ENCODE measurements around the gene JUNB.
"Not testable (repeated sequence)": the region's sequence is repeated elsewhere in the genome, so short reads cannot be mapped to it uniquely, and the experiment has no call there.

JUNB gene

GRCh38 chr19:12789904-12790619, 1.2 kb upstream of the JUNB start:
- peak; percentile 66 for ATAC-seq
- H3K36me3 Mint-ChIP-seq (ENCODE audit: low read depth) = peaks cover 11% of the 10 kb centered on the region
- peak overlapping the region; percentile 98 for H3K27ac Mint-ChIP-seq
- no peaks in the 10 kb centered on the region for H3K9me3 Mint-ChIP-seq
- peaks cover 48% of the 10 kb centered on the region for H3K4me1 Mint-ChIP-seq
- peak overlapping the region; percentile 93 for H3K4me3 Mint-ChIP-seq
- no peaks in the 10 kb centered on the region for H3K27me3 Mint-ChIP-seq
- DNase-seq = peak; percentile 98

- H3K9me3 Mint-ChIP-seq = no peaks in the 10 kb centered on the region
- peak overlapping the region; percentile 98 for H3K27ac Mint-ChIP-seq
- ATAC-seq (no peak), DNase-seq (no peak)
- H3K4me3 Mint-ChIP-seq = peak overlapping the region; percentile 93
- H3K27me3 Mint-ChIP-seq = no peaks in the 10 kb centered on the region
- H3K36me3 Mint-ChIP-seq (ENCODE audit: low read depth) = peaks cover 11% of the 10 kb centered on the region
- peaks cover 53% of the 10 kb centered on the region for H3K4me1 Mint-ChIP-seq
Measured at GRCh38 chr19:12790628-12791344, 500 bp upstream of the JUNB start.

GRCh38 chr19:12792051-12792852, 966 bp downstream of the JUNB start:
- Mint-ChIP-seq H3K27ac (peak overlapping the region; percentile 98), H3K4me1 (peaks cover 56% of the 10 kb centered on the region), H3K36me3 (ENCODE audit: low read depth) (peaks cover 11% of the 10 kb centered on the region), H3K4me3 (peak overlapping the region; percentile 93), H3K27me3 (no peaks in the 10 kb centered on the region), H3K9me3 (no peaks in the 10 kb centered on the region)
- no peak for ATAC-seq
- DNase-seq = peak; percentile 80

- H3K36me3 Mint-ChIP-seq (ENCODE audit: low read depth) = peaks cover 11% of the 10 kb centered on the region
- peak overlapping the region; percentile 93 for H3K4me3 Mint-ChIP-seq
- no peaks in the 10 kb centered on the region for H3K27me3 Mint-ChIP-seq
- no peaks in the 10 kb centered on the region for H3K9me3 Mint-ChIP-seq
- no peak for DNase-seq
- H3K27ac Mint-ChIP-seq = peak overlapping the region; percentile 98
- H3K4me1 Mint-ChIP-seq = peaks cover 51% of the 10 kb centered on the region
- no peak for ATAC-seq
Measured at GRCh38 chr19:12792853-12793289, 1.6 kb downstream of the JUNB start.

- peaks cover 11% of the 10 kb centered on the region for H3K36me3 Mint-ChIP-seq (ENCODE audit: low read depth)
- no peaks in the 10 kb centered on the region for H3K27me3 Mint-ChIP-seq
- H3K9me3 Mint-ChIP-seq = no peaks in the 10 kb centered on the region
- peak overlapping the region; percentile 98 for H3K27ac Mint-ChIP-seq
- DNase-seq (peak; percentile 95), ATAC-seq (peak; percentile 33)
- H3K4me3 Mint-ChIP-seq = peak overlapping the region; percentile 93
- peaks cover 45% of the 10 kb centered on the region for H3K4me1 Mint-ChIP-seq
Measured at GRCh38 chr19:12793290-12794195, 2.3 kb downstream of the JUNB start.

- no peak for ATAC-seq
- no peaks in the 10 kb centered on the region for H3K27me3 Mint-ChIP-seq
- peaks cover 36% of the 10 kb centered on the region for H3K4me1 Mint-ChIP-seq
- peak overlapping the region; percentile 89 for H3K27ac Mint-ChIP-seq
- no peak for DNase-seq
- peaks cover 11% of the 10 kb centered on the region for H3K36me3 Mint-ChIP-seq (ENCODE audit: low read depth)
- peak overlapping the region; percentile 82 for H3K4me3 Mint-ChIP-seq
- H3K9me3 Mint-ChIP-seq = no peaks in the 10 kb centered on the region
Measured at GRCh38 chr19:12794196-12794941, 3.1 kb downstream of the JUNB start.

- ATAC-seq (no peak), DNase-seq (no peak)
- H3K27me3 Mint-ChIP-seq = no peaks in the 10 kb centered on the region
- peaks cover 11% of the 10 kb centered on the region for H3K36me3 Mint-ChIP-seq (ENCODE audit: low read depth)
- H3K4me3 Mint-ChIP-seq = peak overlapping the region; percentile 82
- H3K9me3 Mint-ChIP-seq = no peaks in the 10 kb centered on the region
- H3K4me1 Mint-ChIP-seq = peaks cover 36% of the 10 kb centered on the region
- H3K27ac Mint-ChIP-seq = peak overlapping the region; percentile 89
Measured at GRCh38 chr19:12794971-12795381, 3.7 kb downstream of the JUNB start.

GRCh38 chr19:12796146-12797071, 5.1 kb downstream of the JUNB start:
- Mint-ChIP-seq H3K4me3 (peak overlapping the region; percentile 68), H3K27me3 (no peaks in the 10 kb centered on the region), H3K4me1 (peaks cover 32% of the 10 kb centered on the region), H3K9me3 (no peaks in the 10 kb centered on the region), H3K27ac (peak overlapping the region; percentile 81), H3K36me3 (ENCODE audit: low read depth) (peaks cover 17% of the 10 kb centered on the region)
- ATAC-seq (no peak), DNase-seq (peak; percentile 79)

GRCh38 chr19:12797141-12797587, 5.9 kb downstream of the JUNB start:
- Mint-ChIP-seq H3K27ac (no peak overlapping the region), H3K27me3 (no peaks in the 10 kb centered on the region), H3K9me3 (no peaks in the 10 kb centered on the region), H3K4me1 (peaks cover 34% of the 10 kb centered on the region), H3K36me3 (ENCODE audit: low read depth) (peaks cover 17% of the 10 kb centered on the region), H3K4me3 (no peak overlapping the region)
- no peak for DNase-seq
- no peak for ATAC-seq

GRCh38 chr19:12797607-12798006, 6.3 kb downstream of the JUNB start:
- not testable (repeated sequence) for H3K27ac Mint-ChIP-seq, DNase-seq, H3K9me3 Mint-ChIP-seq, ATAC-seq, H3K4me3 Mint-ChIP-seq, H3K27me3 Mint-ChIP-seq
- Mint-ChIP-seq H3K36me3 (ENCODE audit: low read depth) (peaks cover 13% of the 10 kb centered on the region), H3K4me1 (peaks cover 38% of the 10 kb centered on the region)

GRCh38 chr19:12799742-12800465, 8.6 kb downstream of the JUNB start:
- H3K27ac Mint-ChIP-seq = no peak overlapping the region
- DNase-seq = no peak
- no peak for ATAC-seq
- H3K4me1 Mint-ChIP-seq = peaks cover 30% of the 10 kb centered on the region
- H3K27me3 Mint-ChIP-seq = no peaks in the 10 kb centered on the region
- no peaks in the 10 kb centered on the region for H3K9me3 Mint-ChIP-seq
- H3K4me3 Mint-ChIP-seq = peak overlapping the region; percentile 85
- peaks cover 6% of the 10 kb centered on the region for H3K36me3 Mint-ChIP-seq (ENCODE audit: low read depth)

- Mint-ChIP-seq H3K9me3 (no peaks in the 10 kb centered on the region), H3K36me3 (ENCODE audit: low read depth) (peaks cover 6% of the 10 kb centered on the region), H3K27me3 (no peaks in the 10 kb centered on the region), H3K27ac (peak overlapping the region; percentile 75), H3K4me1 (peaks cover 27% of the 10 kb centered on the region), H3K4me3 (peak overlapping the region; percentile 85)
- DNase-seq (no peak), ATAC-seq (no peak)
Measured at GRCh38 chr19:12800466-12800770, 9.1 kb downstream of the JUNB start.

Measured in activated naive CD8-positive, alpha-beta T cell treated with anti-CD3 and anti-CD28 coated beads, Interleukin-2, amount 50 U/mL, for 24 hours (primary cell).